VCaP (cell line): ENCODE data around the gene APBA2.

Source experiments
- H3K27ac ChIP-seq: fragments of 450-650 bp; 2 replicates; pipeline ENCODE4 v1.5.1; 2017
- CTCF ChIP-seq: fragments of 450-650 bp; conservative IDR thresholded peaks from 2 replicates; pipeline ENCODE4 v1.5.1; 2017; ENCODE audit warnings: mild to moderate bottlenecking, moderate library complexity

The APBA2 gene

GRCh38 chr15:28899061-28899738 is 13.4 kb downstream of the APBA2 start:
- TF ChIP-seq CTCF = no peak

GRCh38 chr15:28900041-28900891 is 14.5 kb downstream of the APBA2 start:
- TF ChIP-seq CTCF = no peak
- H3K27ac ChIP-seq = no peak overlapping the region

More at GRCh38 chr15:28899061-28899738, 13.4 kb downstream of the APBA2 start:
- H3K27ac ChIP-seq = no peak overlapping the region

- TF ChIP-seq CTCF = no peak
These were observed 15.3 kb downstream of the APBA2 start for GRCh38 chr15:28900892-28901586.

DNA sequence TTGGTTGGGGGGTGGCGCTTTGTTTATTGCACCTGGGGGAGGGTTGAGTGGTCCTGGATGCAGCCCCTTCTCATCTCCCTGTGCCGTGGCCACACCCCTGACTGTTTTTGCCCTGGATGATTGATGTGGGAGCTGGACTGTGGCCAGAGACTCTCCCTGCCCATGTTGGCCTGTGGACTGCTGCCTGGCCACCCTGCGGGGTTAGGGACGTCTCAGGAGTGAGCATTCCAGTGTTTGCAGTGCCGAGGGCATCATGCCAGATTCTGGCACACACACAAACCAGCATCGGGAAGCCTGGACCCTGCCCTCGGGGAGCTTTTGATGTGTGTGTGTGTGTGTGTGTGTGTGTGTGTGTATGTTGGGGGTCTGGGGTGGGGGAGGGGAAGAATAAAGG is 15.8 kb downstream of the APBA2 start:
- H3K27ac ChIP-seq = no peak overlapping the region
- TF ChIP-seq CTCF = no peak

More at GRCh38 chr15:28900892-28901586, 15.3 kb downstream of the APBA2 start:
- no peak overlapping the region for H3K27ac ChIP-seq

DNA sequence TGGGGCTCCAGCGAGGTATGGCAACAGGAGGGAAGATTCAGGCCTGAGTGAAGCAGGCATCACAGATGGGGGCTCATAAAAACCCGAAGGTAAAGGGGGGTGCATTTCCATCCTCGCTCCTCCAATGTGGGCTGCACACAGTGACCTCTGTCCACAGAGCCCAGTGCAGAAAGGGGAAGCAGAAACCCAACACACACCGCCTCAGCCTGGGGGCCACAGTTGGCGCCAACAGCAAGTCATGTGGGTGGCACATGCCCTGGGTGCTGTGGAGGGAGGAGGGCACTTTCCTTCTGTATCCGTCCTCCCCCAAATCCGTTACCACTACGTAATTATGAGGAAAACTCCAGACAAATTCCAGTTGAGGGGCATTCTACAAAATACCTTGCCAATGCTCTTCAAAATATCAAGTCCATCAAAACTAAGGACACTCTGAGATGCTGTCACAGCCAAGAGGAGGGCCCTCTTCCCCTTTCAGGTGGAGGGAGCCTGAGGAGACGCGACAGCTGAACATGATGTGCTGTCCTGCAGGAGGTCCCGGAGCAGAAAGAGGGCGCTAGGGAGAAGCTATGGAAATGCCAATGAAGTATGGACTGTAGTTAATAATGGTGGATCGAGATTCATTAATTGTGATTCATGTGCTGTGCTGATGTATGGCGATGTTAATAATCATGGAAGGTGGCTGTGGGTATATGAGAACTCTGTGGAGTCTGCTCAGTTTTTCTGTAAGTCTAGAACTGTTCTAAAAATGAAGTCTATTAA is 16.4 kb downstream of the APBA2 start:
- TF ChIP-seq CTCF = no peak
- H3K27ac ChIP-seq = no peak overlapping the region

- no peak for TF ChIP-seq CTCF
- H3K27ac ChIP-seq = no peak overlapping the region
These were observed 17.1 kb downstream of the APBA2 start for GRCh38 chr15:28902856-28903255.
